IMR-90 (cell line): ENCODE results near the gene RASSF5. TPM values are rescaled to one million over a fixed set of nuclear protein-coding genes. Genes with fewer than 3 reads are reported as not detected.

Experiments used
- ATAC-seq: fragments of 200-7000 bp; cut with Tn5 transposase; 2 replicates; pipeline ENCODE4 v1.9.1; 2020; ENCODE audit warnings: low read depth, mild to moderate bottlenecking, moderate library complexity
- BruUV-seq: library from RNA; stranded (reverse); fragments of 400-500 nt; replicated peaks from 2 replicates; lab custom pipeline; 2021; lab: Mats Ljungman, UMichigan
- CTCF ChIA-PET: fragments of 300-600 bp; formaldehyde crosslinking; extraction: SDS; loops from one replicate; lab custom pipeline; 2021; ENCODE audit warnings: antibody characterized with exemption; lab: Yijun Ruan, JAX
- POLR2A ChIA-PET: fragments of 300-600 bp; sonication (Branson Sonifier 250); formaldehyde crosslinking; loops from one replicate; lab custom pipeline; 2022; ENCODE audit warnings: antibody characterized with exemption; ENCODE audit not compliant: unreplicated experiment; lab: Charles Lee
- DNase-seq: peaks from one replicate; pipeline ENCODE4 v3.0.0; 2013
- H2AFZ ChIP-seq: replicated peaks from 2 replicates; pipeline ENCODE3; 2013; ENCODE audit warnings: low read length, mild to moderate bottlenecking; ENCODE audit not compliant: poor library complexity
- H2AK5ac ChIP-seq: 2 replicates; pipeline ENCODE4 v1.6.1; 2013; ENCODE audit warnings: low read depth, low read length, inconsistent platforms
- H2AK9ac ChIP-seq: replicated peaks from 2 replicates; pipeline ENCODE3; 2013; ENCODE audit warnings: mild to moderate bottlenecking, low read depth, low read length, moderate library complexity; ENCODE audit not compliant: poor library complexity
- H2BK120ac ChIP-seq: 2 replicates; pipeline ENCODE4 v1.6.1; 2013; ENCODE audit warnings: low read depth, low read length, inconsistent platforms
- H2BK15ac ChIP-seq: 3 replicates; pipeline ENCODE4 v1.6.1; 2013; ENCODE audit warnings: low read depth, low read length, inconsistent platforms
- H2BK20ac ChIP-seq: 2 replicates; pipeline ENCODE4 v1.6.1; 2013; ENCODE audit warnings: low read depth, mild to moderate bottlenecking, inconsistent platforms, low read length, moderate library complexity
- H2BK5ac ChIP-seq: 2 replicates; pipeline ENCODE4 v1.6.1; 2013; ENCODE audit warnings: mild to moderate bottlenecking, low read depth, low read length, inconsistent platforms; ENCODE audit not compliant: poor library complexity, severe bottlenecking
- H3K14ac ChIP-seq: replicated peaks from 2 replicates; pipeline ENCODE4 v1.6.1; 2013; ENCODE audit warnings: low read depth, low read length, inconsistent platforms
- H3K18ac ChIP-seq: 2 replicates; pipeline ENCODE4 v1.6.1; 2013; ENCODE audit warnings: low read depth, low read length, control low read depth
- H3K23ac ChIP-seq: 2 replicates; pipeline ENCODE4 v1.6.1; 2013; ENCODE audit warnings: low read depth, low read length, inconsistent platforms
- H3K27ac ChIP-seq: 2 replicates; pipeline ENCODE4 v1.5.1; 2013; ENCODE audit warnings: mild to moderate bottlenecking, control low read depth, low read length; ENCODE audit not compliant: insufficient read depth
- H3K27me3 ChIP-seq: 2 replicates; pipeline ENCODE4 v1.6.1; 2013; ENCODE audit warnings: low read length; ENCODE audit not compliant: control insufficient read depth, insufficient read depth
- H3K36me3 ChIP-seq: 2 replicates; pipeline ENCODE4 v1.6.1; 2013; ENCODE audit warnings: low read length, mixed read lengths; ENCODE audit not compliant: control insufficient read depth, insufficient read depth
- H3K4ac ChIP-seq: 2 replicates; pipeline ENCODE4 v1.6.1; 2013; ENCODE audit warnings: low read depth, low read length, inconsistent platforms
- H3K4me1 ChIP-seq: 2 replicates; pipeline ENCODE4 v1.6.1; 2013; ENCODE audit warnings: low read length, mixed read lengths; ENCODE audit not compliant: control insufficient read depth, insufficient read depth
- H3K4me2 ChIP-seq: 2 replicates; pipeline ENCODE4 v1.6.1; 2013; ENCODE audit warnings: low read depth, mild to moderate bottlenecking, control low read depth, low read length, moderate library complexity
- H3K4me3 ChIP-seq: 2 replicates; pipeline ENCODE4 v1.5.1; 2013; ENCODE audit warnings: low read depth, mild to moderate bottlenecking, control low read depth, low read length, moderate library complexity; ENCODE audit not compliant: insufficient read depth
- H3K56ac ChIP-seq: 2 replicates; pipeline ENCODE4 v1.6.1; 2013; ENCODE audit warnings: low read length, inconsistent platforms; ENCODE audit not compliant: insufficient read depth; ENCODE audit errors: extremely low read depth
- H3K79me1 ChIP-seq, 2 experiments: 2 replicates each; pipeline ENCODE4 v1.6.1; 2013; ENCODE audit warnings: low read length in 2 of 2, inconsistent platforms in 1 of 2, low read depth in 1 of 2
- H3K9ac ChIP-seq: 2 replicates; pipeline ENCODE4 v1.6.1; 2013; ENCODE audit warnings: low read depth, low read length, control low read depth
- H3K9me1 ChIP-seq: 2 replicates; pipeline ENCODE4 v1.6.1; 2013; ENCODE audit warnings: low read length, inconsistent platforms; ENCODE audit not compliant: insufficient read depth
- H3K9me3 ChIP-seq: 2 replicates; pipeline ENCODE4 v1.6.1; 2013; ENCODE audit warnings: low read length; ENCODE audit not compliant: control insufficient read depth, insufficient read depth
- H4K20me1 ChIP-seq: 2 replicates; pipeline ENCODE4 v1.6.1; 2013; ENCODE audit warnings: low read length, inconsistent platforms; ENCODE audit not compliant: insufficient read depth
- H4K5ac ChIP-seq: 2 replicates; pipeline ENCODE4 v1.6.1; 2013; ENCODE audit warnings: mild to moderate bottlenecking, low read depth, low read length, control low read depth
- H4K8ac ChIP-seq, 2 experiments: 2 replicates each; pipeline ENCODE4 v1.6.1; 2013; ENCODE audit warnings: low read depth in 2 of 2, low read length in 2 of 2, control low read depth in 1 of 2, inconsistent platforms in 1 of 2
- H4K91ac ChIP-seq: 2 replicates; pipeline ENCODE4 v1.6.1; 2013; ENCODE audit warnings: low read depth, low read length, inconsistent platforms; ENCODE audit not compliant: insufficient read depth
- BHLHE40 ChIP-seq: fragments of 150-350 bp; IDR thresholded peaks from 2 replicates; pipeline ENCODE4 v1.6.1; 2016; ENCODE audit warnings: mild to moderate bottlenecking, low read depth, low read length
- CEBPB ChIP-seq: IDR thresholded peaks from 2 replicates; pipeline ENCODE4 v1.6.1; 2012; ENCODE audit warnings: low read depth, low read length, improper control_type of control experiment
- CHD1 ChIP-seq: IDR thresholded peaks from 2 replicates; pipeline ENCODE4 v1.6.1; 2012; ENCODE audit warnings: low read depth, low read length, improper control_type of control experiment
- CTCF ChIP-seq: conservative IDR thresholded peaks from 2 replicates; pipeline ENCODE4 v1.5.1; 2012; ENCODE audit warnings: mild to moderate bottlenecking, low read depth, low read length, improper control_type of control experiment
- ELK1 ChIP-seq: fragments of 150-350 bp; IDR thresholded peaks from 2 replicates; pipeline ENCODE4 v1.6.1; 2016; ENCODE audit warnings: low read depth, mild to moderate bottlenecking, low read length, moderate library complexity, borderline replicate concordance
- FOS ChIP-seq: fragments of 150-350 bp; IDR thresholded peaks from 2 replicates; pipeline ENCODE4 v1.6.1; 2016; ENCODE audit warnings: low read depth, low read length
- MAFK ChIP-seq: IDR thresholded peaks from 2 replicates; pipeline ENCODE4 v1.6.1; 2012; ENCODE audit warnings: low read depth, low read length, improper control_type of control experiment
- MAZ ChIP-seq: IDR thresholded peaks from 2 replicates; pipeline ENCODE4 v1.6.1; 2012; ENCODE audit warnings: low read depth, mild to moderate bottlenecking, low read length, improper control_type of control experiment, moderate library complexity, borderline replicate concordance
- MXI1 ChIP-seq: IDR thresholded peaks from 2 replicates; pipeline ENCODE4 v1.6.1; 2012; ENCODE audit warnings: low read depth, mild to moderate bottlenecking, low read length, moderate library complexity, borderline replicate concordance
- NFE2L2 ChIP-seq: fragments of 150-350 bp; IDR thresholded peaks from 2 replicates; pipeline ENCODE4 v1.6.1; 2016; ENCODE audit warnings: low read depth, mild to moderate bottlenecking, low read length
- POLR2A ChIP-seq: IDR thresholded peaks from 2 replicates; pipeline ENCODE4 v1.6.1; 2012; ENCODE audit warnings: mild to moderate bottlenecking, low read depth, low read length
- RAD21 ChIP-seq: IDR thresholded peaks from 2 replicates; pipeline ENCODE4 v1.6.1; 2012; ENCODE audit warnings: low read length, improper control_type of control experiment
- RCOR1 ChIP-seq: IDR thresholded peaks from 2 replicates; pipeline ENCODE4 v1.6.1; 2012; ENCODE audit warnings: mild to moderate bottlenecking, low read length, improper control_type of control experiment; ENCODE audit not compliant: insufficient replicate concordance
- RFX5 ChIP-seq: IDR thresholded peaks from 2 replicates; pipeline ENCODE4 v1.8.0; 2012; ENCODE audit warnings: low read depth, mild to moderate bottlenecking, low read length, moderate library complexity
- SMC3 ChIP-seq: fragments of 150-350 bp; IDR thresholded peaks from 2 replicates; pipeline ENCODE4 v1.6.1; 2016; ENCODE audit warnings: low read depth, mild to moderate bottlenecking, antibody characterized with exemption, low read length, moderate library complexity
- USF2 ChIP-seq: fragments of 150-350 bp; IDR thresholded peaks from 2 replicates; pipeline ENCODE4 v1.6.1; 2017; ENCODE audit warnings: mild to moderate bottlenecking, antibody characterized with exemption, low read length, low read depth
- whole genome bisulfite sequencing, 2 experiments: methylation state at CpG; one replicate each; pipeline versions ENCODE4 v1.1.5 to v1.1.7; 2013; ENCODE audit warnings: missing lambda C conversion rate in 2 of 2; ENCODE audit not compliant: insufficient read length in 1 of 2; ENCODE audit errors: extremely low coverage in 2 of 2; 5-methylcytosine and 5-hydroxymethylcytosine counted together
- dilution Hi-C: fragments of 300-500 bp; cut with HindIII; formaldehyde crosslinking; loops from one replicate; pipeline ENCODE4 v1.14.3; 2018; ENCODE audit warnings: low sequenced_read_pairs; ENCODE audit not compliant: unreplicated experiment
- in situ Hi-C: fragments of 300-500 bp; cut with MboI; formaldehyde crosslinking; loops from 3 replicates; pipeline ENCODE4 v1.14.3; 2019; ENCODE audit warnings: low sequenced_read_pairs, inconsistent platforms, mixed read lengths
- intact Hi-C: fragments of 100-400 bp; cut with micrococcal nuclease; formaldehyde crosslinking; loops from 2 replicates; pipeline ENCODE4 v1.10.0; 2022
- polyA plus RNA-seq, 3 experiments: library from polyadenylated mRNA; depleted of rRNA; stranded (reverse); fragments of >200 nt; gene quantifications; 2 replicates each; pipeline ENCODE4 v1.2.3, GENCODE V29; 2012; ENCODE audit warnings: low replicate concordance in 1 of 3
- total RNA-seq: library from RNA; depleted of rRNA; stranded (reverse); fragments of >200 nt; gene quantifications from 2 replicates; pipeline ENCODE4 v1.2.3, GENCODE V29; 2012

The RASSF5 gene
- total and polyA plus RNA-seq, 2 of the 4 experiments (the other 2 are of a cell fraction), result 0.18 to 1.1 TPM

GRCh38 chr1:206501881-206502280 lies 5.5 kb upstream of the RASSF5 start:
- peak overlapping the region; percentile 38 for H2AK9ac ChIP-seq
- no CpG with 5 or more reads among the region's 5 CpGs for WGBS, 2 experiments
- ChIA-PET POLR2A (no interaction called here), CTCF (interaction anchor here (0.7 to 0.8 kb wide), 3 partner anchors 14 to 82 kb away, joined by 3 read pairs; no protein-coding TSS in a partner anchor)
- no peaks in the 10 kb centered on the region for H3K9me3 ChIP-seq
- peak overlapping the region; percentile 56; the same call in 2 of the 3 replicates for H2BK15ac ChIP-seq
- H2AK5ac ChIP-seq, result peak overlapping the region; percentile 77
- H2BK5ac ChIP-seq, result peak overlapping the region; percentile 30
- H3K4me1 ChIP-seq, result peaks cover 20% of the 10 kb centered on the region
- peak overlapping the region; percentile 66 for H2BK20ac ChIP-seq
- no peak for TF ChIP-seq CHD1
- no peak for TF ChIP-seq MAZ
- no peak for TF ChIP-seq RAD21
- no peak for TF ChIP-seq MXI1
- no peak for TF ChIP-seq RFX5
- no peak for TF ChIP-seq CTCF
- TF ChIP-seq NFE2L2, result no peak
- TF ChIP-seq SMC3, result no peak
- TF ChIP-seq BHLHE40, result no peak
- no peak for TF ChIP-seq ELK1
- no peak for TF ChIP-seq MAFK
- TF ChIP-seq USF2, result no peak
- no peak for TF ChIP-seq CEBPB
- no peak for TF ChIP-seq POLR2A
- no peak for TF ChIP-seq FOS
- TF ChIP-seq RCOR1, result no peak
- dilution Hi-C loops, result no loop called here
- peaks cover 0 to 5% of the 10 kb centered on the region in 2 experiments; a peak in 1 of 4 replicates for H3K79me1 ChIP-seq
- H3K27me3 ChIP-seq, result no peaks in the 10 kb centered on the region
- H3K9ac ChIP-seq, result 0 out of 2 replicates have a peak overlapping the region, but pooled peaks have one; percentile 2
- no peak for DNase-seq
- peak overlapping the region; percentile 76 for H3K4ac ChIP-seq
- intact Hi-C loops, result loop anchor here (2.0 kb wide), 1 partner anchor 21 kb away; no protein-coding TSS in a partner anchor
- H3K56ac ChIP-seq, result no peak overlapping the region
- H3K4me3 ChIP-seq, result no peak overlapping the region
- H4K8ac ChIP-seq, result peak overlapping the region in 1 of 2 experiments; percentile 48; a peak in 2 of 4 replicates
- peak overlapping the region; percentile 91 for H4K91ac ChIP-seq
- no peak overlapping the region for H3K18ac ChIP-seq
- peaks cover 2% of the 10 kb centered on the region; the same call in 1 of the 2 replicates for H3K36me3 ChIP-seq
- BruUV-seq, result no TSS peak
- no peak for ATAC-seq
- H3K14ac ChIP-seq, result peak overlapping the region; percentile 77
- no peak overlapping the region; the same call in 1 of the 2 replicates for H3K4me2 ChIP-seq
- peak overlapping the region; percentile 8; the same call in 1 of the 2 replicates for H4K5ac ChIP-seq
- H2BK120ac ChIP-seq, result peak overlapping the region; percentile 72
- in situ Hi-C loops, result no loop called here
- no peak overlapping the region for H2AFZ ChIP-seq
- H3K27ac ChIP-seq, result peak overlapping the region; percentile 42; the same call in 1 of the 2 replicates
- H3K23ac ChIP-seq, result peak overlapping the region; percentile 63; the same call in 1 of the 2 replicates
- H4K20me1 ChIP-seq, result 0 out of 2 replicates have a peak, but pooled peaks cover 3% of the 10 kb centered on the region
- peaks cover 21% of the 10 kb centered on the region for H3K9me1 ChIP-seq
